PFSK-1 (cell line): ENCODE measurements around the gene CD81.

Experiments
- FOXP2 ChIP-seq: optimal IDR thresholded peaks from 2 replicates; pipeline ENCODE3; 2011; ENCODE audit warnings: borderline replicate concordance, control low read depth, inconsistent platforms; ENCODE audit not compliant: insufficient read depth; ENCODE audit errors: extremely low read length, extremely low read depth
- POLR2AphosphoS5 ChIP-seq: IDR thresholded peaks from 2 replicates; pipeline ENCODE4 v1.6.1; 2012; ENCODE audit warnings: low read depth, mild to moderate bottlenecking, control low read depth, low read length, moderate library complexity
- REST ChIP-seq, 2 experiments: IDR thresholded peaks; 2 replicates each; pipeline versions ENCODE4 v1.6.1 to v1.8.0; 2011 to 2012; ENCODE audit warnings: low read depth in 2 of 2, low read length in 2 of 2, control low read depth in 1 of 2, inconsistent platforms in 1 of 2, mild to moderate bottlenecking in 1 of 2, moderate library complexity in 1 of 2; ENCODE audit not compliant: insufficient read depth in 1 of 2
- SIN3A ChIP-seq: IDR thresholded peaks from 2 replicates; pipeline ENCODE4 v1.6.1; 2012; ENCODE audit warnings: mild to moderate bottlenecking, low read length, moderate library complexity, borderline replicate concordance; ENCODE audit not compliant: insufficient read depth
- TAF1 ChIP-seq: IDR thresholded peaks from 2 replicates; pipeline ENCODE4 v1.6.1; 2012; ENCODE audit warnings: low read length, control low read depth, borderline replicate concordance; ENCODE audit not compliant: insufficient read depth

CD81 gene

GRCh38 chr11:2415171-2415570 lies 38.1 kb downstream of the CD81 start:
- no peak for TF ChIP-seq TAF1
- no peak for TF ChIP-seq REST (IDR thresholded peaks at IDR 0.05; ENCODE audit: insufficient read depth in 1 of 2, low read depth in 2 of 2, low read length in 2 of 2)
- no peak for TF ChIP-seq POLR2AphosphoS5
- no peak for TF ChIP-seq FOXP2
- no peak for TF ChIP-seq SIN3A

GRCh38 chr11:2415601-2416380 lies 38.7 kb downstream of the CD81 start:
- no peak for TF ChIP-seq TAF1
- TF ChIP-seq FOXP2 = no peak
- no peak for TF ChIP-seq POLR2AphosphoS5
- no peak for TF ChIP-seq SIN3A
- no peak for TF ChIP-seq REST (IDR thresholded peaks at IDR 0.05; ENCODE audit: insufficient read depth in 1 of 2, low read depth in 2 of 2, low read length in 2 of 2)

GRCh38 chr11:2416765-2417164 lies 39.7 kb downstream of the CD81 start:
- TF ChIP-seq REST (IDR thresholded peaks at IDR 0.05; ENCODE audit: insufficient read depth in 1 of 2, low read depth in 2 of 2, low read length in 2 of 2) = no peak
- no peak for TF ChIP-seq TAF1
- TF ChIP-seq POLR2AphosphoS5 = no peak
- TF ChIP-seq FOXP2 = no peak
- no peak for TF ChIP-seq SIN3A

- TF ChIP-seq SIN3A = no peak
- TF ChIP-seq REST (IDR thresholded peaks at IDR 0.05; ENCODE audit: insufficient read depth in 1 of 2, low read depth in 2 of 2, low read length in 2 of 2) = no peak
- TF ChIP-seq FOXP2 = no peak
- no peak for TF ChIP-seq POLR2AphosphoS5
- TF ChIP-seq TAF1 = no peak
These were observed 41.0 kb downstream of the CD81 start for GRCh38 chr11:2417856-2418692.
